D721Med (cell line): Measurements from ENCODE around the gene PCDHB12.
"Not testable (repeated sequence)": the region's sequence is repeated elsewhere in the genome, so short reads cannot be mapped to it uniquely, and the experiment has no call there.

Experiments
- DNase-seq: peaks from one replicate; pipeline ENCODE4 v3.0.0; 2011; ENCODE audit warnings: low spot score; ENCODE audit not compliant: insufficient read length
- FAIRE-seq: peaks from 2 replicates; lab custom pipeline; 2011; peaks lifted over from hg19 to GRCh38; lab: Jason Lieb, UNC
- TF ChIP-seq, protein P1 (sequence below): IDR thresholded peaks from 2 replicates; pipeline ENCODE4 v1.5.1; 2012; ENCODE audit warnings: mild to moderate bottlenecking, control low read depth; ENCODE audit not compliant: insufficient read depth; ENCODE audit errors: missing control alignments

Gene PCDHB12

DNA sequence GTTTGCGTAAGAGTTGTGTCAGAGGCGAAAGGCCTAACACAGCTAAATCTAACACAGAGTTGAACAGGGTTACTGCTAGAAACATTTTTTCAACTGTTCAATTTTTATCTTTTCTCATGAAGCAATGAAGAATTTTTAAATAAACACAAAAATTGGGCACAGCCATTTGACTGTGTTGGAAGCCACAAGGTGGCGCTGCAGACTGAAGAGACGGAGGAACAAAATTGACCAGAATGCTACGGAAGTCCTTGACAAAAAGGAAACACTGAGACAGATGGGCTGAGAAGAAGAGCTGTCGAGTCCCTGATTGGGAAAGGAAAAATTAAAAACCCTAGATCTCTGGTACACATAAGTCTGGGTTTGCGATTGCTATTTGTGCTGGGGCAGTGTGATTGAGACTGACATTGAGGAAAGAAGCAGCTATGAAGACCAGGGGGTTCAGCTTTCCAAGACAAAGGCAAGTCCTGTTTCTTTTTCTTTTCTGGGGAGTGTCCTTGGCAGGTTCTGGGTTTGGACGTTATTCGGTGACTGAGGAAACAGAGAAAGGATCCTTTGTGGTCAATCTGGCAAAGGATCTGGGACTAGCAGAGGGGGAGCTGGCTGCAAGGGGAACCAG lies 21.5 kb upstream of the PCDHB12 start, which contains the start of gene PCDHB9:
Gene PCDHB9, plus strand, starts transcription at position 265 of the 616 bp plus-strand sequence. Its CDS starts 158 bp downstream, at position 423.
- TF ChIP-seq, protein P1, sequence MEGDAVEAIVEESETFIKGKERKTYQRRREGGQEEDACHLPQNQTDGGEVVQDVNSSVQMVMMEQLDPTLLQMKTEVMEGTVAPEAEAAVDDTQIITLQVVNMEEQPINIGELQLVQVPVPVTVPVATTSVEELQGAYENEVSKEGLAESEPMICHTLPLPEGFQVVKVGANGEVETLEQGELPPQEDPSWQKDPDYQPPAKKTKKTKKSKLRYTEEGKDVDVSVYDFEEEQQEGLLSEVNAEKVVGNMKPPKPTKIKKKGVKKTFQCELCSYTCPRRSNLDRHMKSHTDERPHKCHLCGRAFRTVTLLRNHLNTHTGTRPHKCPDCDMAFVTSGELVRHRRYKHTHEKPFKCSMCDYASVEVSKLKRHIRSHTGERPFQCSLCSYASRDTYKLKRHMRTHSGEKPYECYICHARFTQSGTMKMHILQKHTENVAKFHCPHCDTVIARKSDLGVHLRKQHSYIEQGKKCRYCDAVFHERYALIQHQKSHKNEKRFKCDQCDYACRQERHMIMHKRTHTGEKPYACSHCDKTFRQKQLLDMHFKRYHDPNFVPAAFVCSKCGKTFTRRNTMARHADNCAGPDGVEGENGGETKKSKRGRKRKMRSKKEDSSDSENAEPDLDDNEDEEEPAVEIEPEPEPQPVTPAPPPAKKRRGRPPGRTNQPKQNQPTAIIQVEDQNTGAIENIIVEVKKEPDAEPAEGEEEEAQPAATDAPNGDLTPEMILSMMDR: peak; percentile 23
- FAIRE-seq (peak; percentile 46), DNase-seq (peak; percentile 60)

DNA sequence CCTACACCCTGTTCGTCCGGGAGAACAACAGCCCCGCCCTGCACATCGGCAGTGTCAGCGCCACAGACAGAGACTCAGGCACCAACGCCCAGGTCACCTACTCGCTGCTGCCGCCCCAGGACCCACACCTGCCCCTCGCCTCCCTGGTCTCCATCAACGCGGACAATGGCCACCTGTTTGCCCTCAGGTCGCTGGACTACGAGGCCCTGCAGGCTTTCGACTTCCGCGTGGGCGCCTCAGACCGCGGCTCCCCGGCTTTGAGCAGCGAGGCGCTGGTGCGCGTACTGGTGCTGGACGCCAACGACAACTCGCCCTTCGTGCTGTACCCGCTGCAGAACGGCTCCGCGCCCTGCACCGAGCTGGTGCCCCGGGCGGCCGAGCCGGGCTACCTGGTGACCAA lies 19.8 kb upstream of the PCDHB12 start:
- not testable (repeated sequence) for DNase-seq, FAIRE-seq

DNA sequence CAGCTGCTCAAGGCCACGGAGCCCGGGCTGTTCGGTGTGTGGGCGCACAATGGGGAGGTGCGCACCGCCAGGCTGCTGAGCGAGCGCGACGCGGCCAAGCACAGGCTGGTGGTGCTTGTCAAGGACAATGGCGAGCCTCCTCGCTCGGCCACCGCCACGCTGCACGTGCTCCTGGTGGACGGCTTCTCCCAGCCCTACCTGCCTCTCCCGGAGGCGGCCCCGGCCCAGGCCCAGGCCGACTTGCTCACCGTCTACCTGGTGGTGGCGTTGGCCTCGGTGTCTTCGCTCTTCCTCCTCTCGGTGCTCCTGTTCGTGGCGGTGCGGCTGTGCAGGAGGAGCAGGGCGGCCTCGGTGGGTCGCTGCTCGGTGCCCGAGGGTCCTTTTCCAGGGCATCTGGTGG lies 19.4 kb upstream of the PCDHB12 start:
- DNase-seq, FAIRE-seq: not testable (repeated sequence)

DNA sequence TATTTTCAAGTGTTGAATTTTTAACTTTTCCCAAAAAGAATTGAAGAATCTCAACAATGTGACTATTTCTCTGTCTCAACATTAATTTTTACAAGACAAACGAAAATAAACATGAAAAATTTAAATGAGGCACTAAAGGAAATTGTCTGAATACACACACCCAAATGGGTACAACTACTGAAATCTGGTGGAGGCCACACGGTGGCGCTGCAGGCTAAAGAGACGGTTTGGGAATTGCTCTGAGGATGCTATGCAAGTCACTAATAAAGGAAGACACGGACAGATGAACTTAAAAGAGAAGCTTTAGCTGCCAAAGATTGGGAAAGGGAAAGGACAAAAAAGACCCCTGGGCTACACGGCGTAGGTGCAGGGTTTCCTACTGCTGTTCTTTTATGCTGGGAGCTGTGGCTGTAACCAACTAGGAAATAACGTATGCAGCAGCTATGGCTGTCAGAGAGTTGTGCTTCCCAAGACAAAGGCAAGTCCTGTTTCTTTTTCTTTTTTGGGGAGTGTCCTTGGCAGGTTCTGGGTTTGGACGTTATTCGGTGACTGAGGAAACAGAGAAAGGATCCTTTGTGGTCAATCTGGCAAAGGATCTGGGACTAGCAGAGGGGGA lies 16.3 kb upstream of the PCDHB12 start, which contains the start of gene PCDHB10:
Gene PCDHB10, plus strand, starts transcription at position 244 of the 616 bp plus-strand sequence. Its CDS starts 200 bp downstream, at position 444.
- peak; percentile 75 for FAIRE-seq
- peak; percentile 66 for DNase-seq
- TF ChIP-seq, protein P1: peak; percentile 16

DNA sequence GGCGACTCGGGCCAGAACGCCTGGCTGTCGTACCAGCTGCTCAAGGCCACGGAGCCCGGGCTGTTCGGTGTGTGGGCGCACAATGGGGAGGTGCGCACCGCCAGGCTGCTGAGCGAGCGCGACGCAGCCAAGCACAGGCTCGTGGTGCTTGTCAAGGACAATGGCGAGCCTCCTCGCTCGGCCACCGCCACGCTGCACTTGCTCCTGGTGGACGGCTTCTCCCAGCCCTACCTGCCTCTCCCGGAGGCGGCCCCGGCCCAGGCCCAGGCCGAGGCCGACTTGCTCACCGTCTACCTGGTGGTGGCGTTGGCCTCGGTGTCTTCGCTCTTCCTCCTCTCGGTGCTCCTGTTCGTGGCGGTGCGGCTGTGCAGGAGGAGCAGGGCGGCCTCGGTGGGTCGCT lies 14.2 kb upstream of the PCDHB12 start:
- not testable (repeated sequence) for DNase-seq, FAIRE-seq

DNA sequence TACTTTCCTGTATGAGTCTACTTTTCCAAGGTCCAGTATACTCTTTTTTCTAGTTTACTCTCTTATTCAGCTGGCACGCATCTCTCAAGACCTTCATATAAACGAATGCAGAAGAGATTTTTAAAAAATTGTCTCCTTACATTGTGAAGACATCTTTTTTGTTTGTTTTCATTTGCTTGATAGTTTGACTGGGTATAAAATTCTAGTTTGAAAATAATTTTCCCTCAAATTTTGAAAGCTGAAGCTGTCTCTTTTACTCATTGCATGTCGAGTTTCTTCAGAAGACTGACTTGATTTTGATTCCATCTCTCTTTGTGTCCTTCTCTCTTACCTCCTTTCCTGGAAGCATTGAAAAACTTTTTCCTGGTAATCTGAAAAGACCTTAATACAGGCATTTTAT lies 12.2 kb upstream of the PCDHB12 start:
- DNase-seq (no peak), FAIRE-seq (no peak)
- TF ChIP-seq, protein P1: no peak

DNA sequence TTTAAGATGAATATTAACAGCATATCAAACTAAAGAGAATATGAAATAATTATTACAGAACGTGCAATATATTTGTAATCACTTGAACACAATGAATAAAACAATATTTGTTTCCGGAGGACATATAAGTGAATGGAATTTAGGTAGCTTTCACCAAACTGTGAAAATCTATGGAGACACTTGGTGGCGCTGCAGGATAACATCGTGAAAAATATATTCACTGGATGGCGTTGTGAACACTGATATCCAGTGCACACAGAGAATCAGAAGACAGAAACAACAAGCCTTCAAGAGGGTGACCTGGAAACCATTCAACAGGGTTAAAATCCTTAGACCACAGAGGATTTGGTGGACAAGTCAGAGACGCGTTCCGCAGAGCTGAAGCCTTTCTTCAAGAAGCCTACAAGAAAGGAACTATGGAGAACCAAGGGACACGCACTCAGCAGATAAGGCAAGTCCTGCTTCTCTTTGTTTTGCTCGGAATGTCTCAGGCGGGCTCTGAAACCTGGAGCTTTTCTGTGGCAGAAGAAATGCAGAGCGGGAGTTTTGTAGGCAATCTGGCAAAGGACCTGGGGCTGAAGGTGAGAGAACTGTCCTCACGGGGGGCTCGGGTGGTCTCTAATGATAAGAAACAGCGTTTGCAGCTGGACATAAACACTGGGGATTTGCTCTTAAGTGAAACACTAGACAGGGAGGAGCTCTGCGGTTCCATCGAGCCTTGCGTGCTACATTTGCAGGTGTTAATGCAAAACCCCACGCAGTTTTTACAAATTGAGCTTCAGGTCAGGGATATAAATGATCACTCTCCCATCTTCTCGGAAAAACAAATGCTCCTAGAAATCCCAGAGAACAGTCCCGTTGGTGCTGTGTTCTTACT lies 8.9 kb upstream of the PCDHB12 start, which contains the start of gene PCDHB11:
Gene PCDHB11, plus strand, starts transcription at position 269 of the 877 bp plus-strand sequence. Its CDS starts 148 bp downstream, at position 417.
- FAIRE-seq (peak; percentile 95), DNase-seq (no peak)
- TF ChIP-seq, protein P1: peak; percentile 21

DNA sequence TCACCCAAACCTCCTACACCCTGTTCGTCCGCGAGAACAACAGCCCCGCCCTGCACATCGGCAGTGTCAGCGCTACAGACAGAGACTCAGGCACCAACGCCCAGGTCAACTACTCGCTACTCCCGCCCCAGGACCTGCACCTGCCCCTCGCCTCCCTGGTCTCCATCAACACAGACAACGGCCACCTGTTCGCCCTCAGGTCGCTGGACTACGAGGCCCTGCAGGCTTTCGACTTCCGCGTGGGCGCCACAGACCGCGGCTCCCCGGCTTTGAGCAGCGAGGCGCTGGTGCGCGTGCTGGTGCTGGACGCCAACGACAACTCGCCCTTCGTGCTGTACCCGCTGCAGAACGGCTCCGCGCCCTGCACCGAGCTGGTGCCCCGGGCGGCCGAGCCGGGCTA lies 7.4 kb upstream of the PCDHB12 start:
- not testable (repeated sequence) for DNase-seq, FAIRE-seq

DNA sequence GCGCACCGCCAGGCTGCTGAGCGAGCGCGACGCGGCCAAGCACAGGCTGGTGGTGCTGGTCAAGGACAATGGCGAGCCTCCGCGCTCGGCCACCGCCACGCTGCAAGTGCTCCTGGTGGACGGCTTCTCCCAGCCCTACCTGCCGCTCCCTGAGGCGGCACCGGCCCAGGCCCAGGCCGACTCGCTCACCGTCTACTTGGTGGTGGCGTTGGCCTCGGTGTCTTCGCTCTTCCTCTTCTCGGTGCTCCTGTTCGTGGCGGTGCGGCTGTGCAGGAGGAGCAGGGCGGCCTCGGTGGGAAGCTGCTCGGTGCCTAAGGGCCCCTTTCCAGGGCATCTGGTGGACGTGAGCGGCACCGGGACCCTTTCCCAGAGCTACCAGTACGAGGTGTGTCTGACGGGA lies 6.9 kb upstream of the PCDHB12 start:
- FAIRE-seq, DNase-seq: not testable (repeated sequence)

DNA sequence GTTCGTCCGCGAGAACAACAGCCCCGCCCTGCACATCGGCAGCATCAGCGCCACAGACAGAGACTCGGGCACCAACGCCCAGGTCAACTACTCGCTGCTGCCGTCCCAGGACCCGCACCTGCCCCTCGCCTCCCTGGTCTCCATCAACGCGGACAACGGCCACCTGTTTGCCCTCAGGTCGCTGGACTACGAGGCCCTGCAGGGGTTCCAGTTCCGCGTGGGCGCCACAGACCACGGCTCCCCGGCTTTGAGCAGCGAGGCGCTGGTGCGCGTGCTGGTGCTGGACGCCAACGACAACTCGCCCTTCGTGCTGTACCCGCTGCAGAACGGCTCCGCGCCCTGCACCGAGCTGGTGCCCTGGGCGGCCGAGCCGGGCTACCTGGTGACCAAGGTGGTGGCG lies 1.8 kb downstream of the PCDHB12 start:
- FAIRE-seq, DNase-seq: not testable (repeated sequence)

DNA sequence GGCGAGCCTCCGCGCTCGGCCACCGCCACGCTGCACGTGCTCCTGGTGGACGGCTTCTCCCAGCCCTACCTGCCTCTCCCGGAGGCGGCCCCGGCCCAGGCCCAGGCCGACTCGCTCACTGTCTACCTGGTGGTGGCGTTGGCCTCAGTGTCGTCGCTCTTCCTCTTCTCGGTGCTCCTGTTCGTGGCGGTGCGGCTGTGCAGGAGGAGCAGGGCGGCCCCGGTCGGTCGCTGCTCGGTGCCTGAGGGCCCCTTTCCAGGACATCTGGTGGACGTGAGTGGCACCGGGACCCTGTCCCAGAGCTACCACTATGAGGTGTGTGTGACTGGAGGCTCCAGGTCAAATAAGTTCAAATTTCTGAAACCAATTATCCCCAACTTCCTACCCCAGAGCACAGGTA lies 2.3 kb downstream of the PCDHB12 start:
- not testable (repeated sequence) for FAIRE-seq, DNase-seq

DNA sequence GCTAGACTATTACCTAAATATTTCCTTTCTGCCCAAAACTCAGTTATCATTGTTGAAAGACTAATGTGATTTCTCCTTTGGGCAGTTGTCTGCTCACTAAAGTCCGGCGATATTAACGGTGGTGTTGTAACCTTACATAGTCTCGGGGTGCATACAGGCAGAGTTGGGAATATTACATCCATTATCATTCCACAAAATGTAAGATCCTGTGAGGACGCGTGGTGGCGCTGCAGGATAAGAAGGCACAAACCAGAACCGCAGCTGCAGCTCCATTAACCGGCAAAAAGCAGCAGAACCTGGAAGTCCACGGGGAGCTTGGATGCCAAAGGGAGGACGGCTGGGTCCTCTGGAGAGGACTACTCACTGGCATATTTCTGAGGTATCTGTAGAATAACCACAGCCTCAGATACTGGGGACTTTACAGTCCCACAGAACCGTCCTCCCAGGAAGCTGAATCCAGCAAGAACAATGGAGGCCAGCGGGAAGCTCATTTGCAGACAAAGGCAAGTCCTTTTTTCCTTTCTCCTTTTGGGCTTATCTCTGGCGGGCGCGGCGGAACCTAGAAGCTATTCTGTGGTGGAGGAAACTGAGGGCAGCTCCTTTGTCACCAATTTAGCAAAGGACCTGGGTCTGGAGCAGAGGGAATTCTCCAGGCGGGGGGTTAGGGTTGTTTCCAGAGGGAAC lies 5.3 kb downstream of the PCDHB12 start, which contains the start of gene PCDHB13:
Gene PCDHB13, plus strand, starts transcription at position 264 of the 684 bp plus-strand sequence. Its CDS starts 205 bp downstream, at position 469.
- DNase-seq: not testable (repeated sequence)
- FAIRE-seq: peak; percentile 93

DNA sequence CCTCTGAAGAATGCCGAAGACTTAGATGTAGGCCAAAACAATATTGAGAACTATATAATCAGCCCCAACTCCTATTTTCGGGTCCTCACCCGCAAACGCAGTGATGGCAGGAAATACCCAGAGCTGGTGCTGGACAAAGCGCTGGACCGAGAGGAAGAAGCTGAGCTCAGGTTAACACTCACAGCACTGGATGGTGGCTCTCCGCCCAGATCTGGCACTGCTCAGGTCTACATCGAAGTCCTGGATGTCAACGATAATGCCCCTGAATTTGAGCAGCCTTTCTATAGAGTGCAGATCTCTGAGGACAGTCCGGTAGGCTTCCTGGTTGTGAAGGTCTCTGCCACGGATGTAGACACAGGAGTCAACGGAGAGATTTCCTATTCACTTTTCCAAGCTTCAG lies 6.1 kb downstream of the PCDHB12 start:
- FAIRE-seq, DNase-seq: not testable (repeated sequence)
